K562 (cell line): ENCODE data around the gene ATP2A3. TPM values are rescaled to one million over a fixed set of nuclear protein-coding genes. Genes with fewer than 3 reads are reported as not detected.

Experiments
- ATAC-seq: fragments of 200-7000 bp; cut with Tn5 transposase; 3 replicates; pipeline ENCODE4 v1.9.1; 2020; ENCODE audit warnings: moderate library complexity
- BruUV-seq: library from RNA; stranded (reverse); fragments of 400-500 nt; replicated peaks from 2 replicates; lab custom pipeline; 2021; lab: Mats Ljungman, UMichigan
- CTCF ChIA-PET: fragments of 300-600 bp; formaldehyde crosslinking; extraction: SDS; loops from one replicate; lab custom pipeline; 2021; ENCODE audit warnings: low intra/inter-chr PET ratio; lab: Yijun Ruan, JAX
- POLR2A ChIA-PET: fragments of 300-600, 350-650 bp; sonication (Branson Sonifier 250); formaldehyde crosslinking; extraction: SDS; loops from one replicate; lab custom pipeline; 2021; ENCODE audit warnings: antibody characterized with exemption, inconsistent platforms; lab: Yijun Ruan, JAX
- DNase-seq, 4 experiments: peaks; one replicate each; pipeline versions ENCODE4 v3.0.0 to v3.0.0-alpha.2; 2011 to 2018; ENCODE audit warnings: low spot score in 3 of 4, mixed read lengths in 3 of 4; ENCODE audit errors: extremely low read depth in 1 of 4
- FAIRE-seq: peaks from 2 replicates; lab custom pipeline; 2011; peaks lifted over from hg19 to GRCh38; lab: Jason Lieb, UNC
- H2AFZ ChIP-seq: 2 replicates; pipeline ENCODE4 v1.6.0; 2011; ENCODE audit warnings: low read depth, low read length, control low read depth, inconsistent platforms
- H3K27ac ChIP-seq: fragments of 200-600 bp; 3 replicates; pipeline ENCODE4 v1.8.0; 2011; ENCODE audit warnings: low read depth, mild to moderate bottlenecking, control low read depth, inconsistent platforms, low read length, moderate library complexity, mixed read lengths; ENCODE audit errors: extremely low read depth
- H3K27me3 ChIP-seq, 2 experiments: fragments of 300-600 bp in 1 of 2; 2 replicates in 1 of 2; 3 replicates in 1 of 2; pipeline versions ENCODE4 v1.6.0 to v1.8.0; 2011; ENCODE audit warnings: inconsistent platforms in 2 of 2, low read length in 2 of 2, mild to moderate bottlenecking in 1 of 2, mixed read lengths in 1 of 2, moderate library complexity in 1 of 2; ENCODE audit not compliant: control insufficient read depth in 2 of 2, insufficient read depth in 2 of 2
- H3K36me3 ChIP-seq: fragments of 300-600 bp; 3 replicates; pipeline ENCODE4 v1.8.0; 2011; ENCODE audit warnings: mild to moderate bottlenecking, low read length, inconsistent platforms; ENCODE audit not compliant: control insufficient read depth, insufficient read depth
- H3K4me1 ChIP-seq, 2 experiments: fragments of 200-600 bp in 1 of 2; replicated peaks in 1 of 2; 2 replicates in 1 of 2; 3 replicates in 1 of 2; pipeline versions ENCODE4 v1.5.1 to v1.8.0; 2011; ENCODE audit warnings: inconsistent platforms in 2 of 2, low read length in 2 of 2, mild to moderate bottlenecking in 1 of 2, mixed read lengths in 1 of 2, moderate library complexity in 1 of 2; ENCODE audit not compliant: control insufficient read depth in 2 of 2, insufficient read depth in 2 of 2
- H3K4me2 ChIP-seq: 2 replicates; pipeline ENCODE4 v1.6.1; 2011; ENCODE audit warnings: low read length, control low read depth, inconsistent platforms, mixed read lengths; ENCODE audit not compliant: insufficient read depth
- H3K4me3 ChIP-seq: fragments of 200-600 bp; sonication (generic), shearing (Covaris generic); 2 replicates; pipeline ENCODE4 v1.5.1; 2016; ENCODE audit warnings: control low read depth, inconsistent platforms
- H3K79me2 ChIP-seq: fragments of 200-600 bp; 3 replicates; pipeline ENCODE4 v1.8.0; 2011; ENCODE audit warnings: low read length, inconsistent platforms; ENCODE audit not compliant: control insufficient read depth, insufficient read depth
- H3K9ac ChIP-seq, 2 experiments: 2 replicates each; pipeline versions ENCODE4 v1.6.0 to v1.6.1; 2011; ENCODE audit warnings: low read depth in 2 of 2, low read length in 2 of 2, control low read depth in 1 of 2, inconsistent platforms in 1 of 2, mild to moderate bottlenecking in 1 of 2, mixed read lengths in 1 of 2; ENCODE audit not compliant: insufficient read depth in 1 of 2
- H3K9me1 ChIP-seq: one replicate; pipeline ENCODE4 v1.6.0; 2011; ENCODE audit warnings: inconsistent platforms, mild to moderate bottlenecking, low read length, moderate library complexity; ENCODE audit not compliant: control insufficient read depth, insufficient read depth
- H3K9me3 ChIP-seq: replicated peaks from 2 replicates; pipeline ENCODE4 v1.5.1; 2011; ENCODE audit warnings: low read depth, low read length, inconsistent platforms; ENCODE audit not compliant: control insufficient read depth, insufficient read depth
- H4K20me1 ChIP-seq: replicated peaks from 2 replicates; pipeline ENCODE4 v1.6.1; 2011; ENCODE audit warnings: low read length, inconsistent platforms, mixed read lengths; ENCODE audit not compliant: control insufficient read depth, insufficient read depth
- IRF1 ChIP-seq: sonication (generic); formaldehyde crosslinking; IDR thresholded peaks from 2 replicates; pipeline ENCODE4 v1.8.0; 2022; ENCODE audit warnings: missing genetic modification reagents, mild to moderate bottlenecking, borderline replicate concordance
- NONO ChIP-seq, 2 experiments: fragments of 200-400 bp in 1 of 2; fragments of 450-650 bp in 1 of 2; formaldehyde crosslinking in 1 of 2; IDR thresholded peaks; 2 replicates each; pipeline ENCODE4 v1.6.1; 2017; ENCODE audit warnings: low read depth in 2 of 2, mild to moderate bottlenecking in 2 of 2, moderate library complexity in 2 of 2, low read length in 1 of 2
- POLR2B ChIP-seq: fragments of 450-650 bp; IDR thresholded peaks from 2 replicates; pipeline ENCODE4 v1.6.1; 2018; ENCODE audit warnings: low read depth; ENCODE audit not compliant: partially characterized antibody
- RFX1 ChIP-seq: fragments of 450-650 bp; IDR thresholded peaks from 2 replicates; pipeline ENCODE4 v1.6.1; 2016; ENCODE audit warnings: mild to moderate bottlenecking, moderate library complexity
- TSC22D4 ChIP-seq: fragments of 450-650 bp; IDR thresholded peaks from 2 replicates; pipeline ENCODE4 v1.6.1; 2016; ENCODE audit warnings: missing genetic modification characterization, missing biosample characterization, control low read depth
- ZNF280B ChIP-seq: fragments of 250-450 bp; sonication (Bioruptor Pico); IDR thresholded peaks from 2 replicates; pipeline ENCODE4 v1.5.1; 2021; ENCODE audit warnings: mild to moderate bottlenecking
- ZNF561 ChIP-seq: fragments of 450-650 bp; formaldehyde crosslinking; conservative IDR thresholded peaks from 2 replicates; pipeline ENCODE4 v1.4.0; 2020; ENCODE audit warnings: mild to moderate bottlenecking, moderate library complexity
- WGBS: fragments of 100-300 bp; shearing (Covaris generic); methylation state at CpG from one replicate; pipeline ENCODE4 v1.1.6; 2016; ENCODE audit warnings: low coverage, mixed read lengths; ENCODE audit not compliant: insufficient coverage; ENCODE audit errors: missing lambda C conversion rate; 5-methylcytosine and 5-hydroxymethylcytosine counted together
- in situ Hi-C: fragments of 300-500 bp; cut with MboI; formaldehyde crosslinking; loops from 4 replicates; pipeline ENCODE4 v1.15.0; 2018; ENCODE audit warnings: inconsistent platforms, mixed read lengths
- intact Hi-C: fragments of 100-400 bp; cut with micrococcal nuclease; formaldehyde crosslinking; loops from 2 replicates; pipeline ENCODE4 v1.14.2; 2022
- polyA plus RNA-seq, 8 experiments: library from polyadenylated mRNA; depleted of rRNA in 4 of 8; stranded (reverse) in 5 of 8; unstranded in 3 of 8; fragments of >200 nt; fragmentation: Nextera tagmentation in 2 of 8; fragmentation: Illumina TruSeq in 1 of 8; extraction: Ambion mirVana in 2 of 8; extraction: Trizol in 1 of 8; gene quantifications; 2 replicates each; pipeline versions ENCODE4 v1.2.1 to v1.2.3, GENCODE V29; 2011 to 2014; ENCODE audit warnings: inconsistent platforms in 1 of 8, missing spikeins in 1 of 8
- total RNA-seq, 7 experiments: library from RNA; depleted of rRNA in 6 of 7; stranded (reverse); fragments of >200 nt in 6 of 7; fragmentation: Illumina TruSeq in 2 of 7; extraction: Trizol in 2 of 7; gene quantifications; 2 replicates each; pipeline versions ENCODE4 v1.2.1 to v1.2.3, GENCODE V29; 2011 to 2021; ENCODE audit warnings: low replicate concordance in 1 of 7

The ATP2A3 gene
- total and polyA plus RNA-seq, 9 of the 15 experiments (the other 6 are each of a cell fraction or from before 2014, with no cell fraction given), result 0.65 to 103 (median 31.3) TPM

- Histone ChIP-seq H4K20me1 (no peaks in the 10 kb centered on the region), H2AFZ (no peak overlapping the region), H3K4me1 (peaks cover 14 to 43% of the 10 kb centered on the region in 2 experiments), H3K27me3 (no peaks in the 10 kb centered on the region), H3K9me3 (peaks cover 7% of the 10 kb centered on the region), H3K4me2 (no peak overlapping the region), H3K9ac (peak overlapping the region in 1 of 2 experiments; percentile 36; a peak in 1 of 4 replicates), H3K27ac (no peak overlapping the region), H3K9me1 (no peaks in the 10 kb centered on the region), H3K4me3 (no peak overlapping the region), H3K79me2 (no peaks in the 10 kb centered on the region), H3K36me3 (no peaks in the 10 kb centered on the region)
- intact Hi-C loops, result no loop called here
- DNase-seq (no peak), ATAC-seq (no peak), FAIRE-seq (no peak)
- POLR2A ChIA-PET, result interaction anchor here (0.6 kb wide), 1 partner anchor 9 kb away, joined by 3 read pairs; no protein-coding TSS in a partner anchor
- no peak for TF ChIP-seq POLR2B
- no peak for TF ChIP-seq ZNF561 (CRISPR knock-in tag)
- TF ChIP-seq TSC22D4, result no peak
- no peak for TF ChIP-seq IRF1 (CRISPR knock-in tag)
- no TSS peak for BruUV-seq
- CTCF ChIA-PET, result no interaction called here
- in situ Hi-C loops, result no loop called here
- WGBS, result 66% methylated on average over 7 of the region's 9 CpGs
Observed at GRCh38 chr17:3977387-3977786, 13.2 kb upstream of the ATP2A3 start.

- Histone ChIP-seq H3K4me1 (peaks cover 14 to 43% of the 10 kb centered on the region in 2 experiments), H3K27ac (no peak overlapping the region), H3K9me3 (peaks cover 7% of the 10 kb centered on the region), H2AFZ (no peak overlapping the region), H3K9me1 (no peaks in the 10 kb centered on the region), H3K4me3 (no peak overlapping the region), H3K4me2 (no peak overlapping the region), H3K27me3 (no peaks in the 10 kb centered on the region), H3K9ac (peak overlapping the region in 1 of 2 experiments; percentile 50; a peak in 2 of 4 replicates), H3K36me3 (no peaks in the 10 kb centered on the region), H4K20me1 (no peaks in the 10 kb centered on the region), H3K79me2 (no peaks in the 10 kb centered on the region)
- in situ Hi-C loops (no loop called here), intact Hi-C loops (no loop called here)
- no peak for DNase-seq
- no peak for FAIRE-seq
- CTCF ChIA-PET, result no interaction called here
- no peak for TF ChIP-seq ZNF280B
- TF ChIP-seq RFX1, result peak; percentile 46; the same call in 1 of the 2 replicates
- TF ChIP-seq NONO (IDR thresholded peaks at IDR 0.05; ENCODE audit: low read depth in 2 of 2, low read length in 1 of 2), result no peak
- no TSS peak for BruUV-seq
- POLR2A ChIA-PET, result interaction anchor here (0.6 kb wide), 1 partner anchor 9 kb away, joined by 3 read pairs; no protein-coding TSS in a partner anchor
- ATAC-seq, result no peak
- WGBS, result 84% methylated on average over 7 of the region's 17 CpGs
Observed at GRCh38 chr17:3976675-3977171, 12.5 kb upstream of the ATP2A3 start.
